Sigmoid colon (tissue), 4 donors: ENCODE measurements around the gene ZNG1F.
"Not testable (repeated sequence)": the region's sequence is repeated elsewhere in the genome, so short reads cannot be mapped to it uniquely, and the experiment has no call there.

Experiments
- POLR2A ChIP-seq, 2 donors: fragments of 450-650 bp; IDR thresholded peaks; one replicate each; pipeline ENCODE4 v1.6.1; 2016; ENCODE audit warnings: antibody characterized with exemption in 2 of 2, mild to moderate bottlenecking in 2 of 2, moderate library complexity in 2 of 2
- POLR2AphosphoS5 ChIP-seq, 4 donors: sonication (generic); formaldehyde crosslinking; IDR thresholded peaks; one replicate each; pipeline ENCODE4 v1.6.1; 2017; ENCODE audit warnings: antibody characterized with exemption in 4 of 4

DNA sequence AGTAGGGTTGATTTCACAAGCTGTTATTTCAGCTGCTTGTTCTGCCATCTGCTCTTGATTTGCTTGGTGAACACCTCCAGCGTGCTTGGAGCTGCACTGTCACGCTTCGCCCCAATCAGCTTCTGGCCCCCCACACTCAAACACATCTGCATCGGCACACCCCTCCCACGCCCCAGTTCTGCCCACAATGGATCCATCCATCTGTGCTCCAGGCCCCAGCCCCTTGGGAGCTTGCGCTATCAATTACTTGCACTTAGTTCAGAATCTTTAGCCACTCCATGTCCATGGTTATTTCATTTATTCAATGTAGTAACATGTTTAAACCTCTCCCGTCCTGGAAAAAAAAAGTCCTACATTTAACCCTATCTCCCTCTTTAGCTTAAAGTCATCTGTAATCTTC lies 88.6 kb downstream of the ZNG1F start:
- TF ChIP-seq POLR2A, POLR2AphosphoS5 (IDR thresholded peaks at IDR 0.05): not testable (repeated sequence)
